ENCODE measurements around the gene LSM7. TPM values are rescaled to one million over a fixed set of nuclear protein-coding genes. Genes with fewer than 3 reads are reported as not detected.

LSM7 gene
- total RNA-seq, 2 experiments from 2014 or later: 164 to 321 TPM

DNA sequence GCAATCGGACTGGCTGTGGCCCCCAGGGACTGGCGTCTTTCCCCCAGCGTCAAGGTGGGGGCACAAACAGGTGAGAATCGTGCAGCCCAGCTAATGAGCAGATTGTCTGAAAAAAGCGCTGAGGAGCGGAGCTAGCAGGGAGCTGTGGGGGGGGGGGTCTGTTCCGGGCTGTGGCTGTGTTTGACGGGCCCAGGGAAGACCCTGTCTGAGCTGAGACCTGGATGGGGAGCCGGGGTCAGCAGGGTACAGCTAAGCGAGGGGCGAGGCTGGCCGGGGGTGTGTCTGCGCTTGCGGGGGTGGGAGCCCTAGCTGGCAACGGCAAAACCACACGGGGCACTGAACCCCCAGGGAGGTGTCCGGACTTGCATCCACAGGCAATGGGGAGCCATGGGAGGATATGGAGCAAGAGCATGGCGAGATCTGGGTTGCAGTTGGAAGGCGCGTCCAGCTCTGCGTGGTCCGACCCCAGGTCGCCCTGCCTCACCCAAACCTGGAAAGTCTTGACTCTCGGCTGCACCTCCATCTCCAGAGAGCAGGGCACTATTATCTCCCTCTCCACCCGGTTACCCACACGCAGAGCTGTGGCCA lies 25.1 kb downstream of the LSM7 start:
- no peaks in the 10 kb centered on the region for H4K20me1 ChIP-seq (ENCODE audit: insufficient read depth, low read length)
- H3K79me2 ChIP-seq (ENCODE audit: insufficient read depth, low read depth, low read length): no peaks in the 10 kb centered on the region
- DNase-seq (ENCODE audit: low spot score): no peak
- no peak overlapping the region for H3K4me2 ChIP-seq (ENCODE audit: low read length)
- intact Hi-C loops (cut with micrococcal nuclease; ENCODE audit: unreplicated experiment): no loop called here
- no peak overlapping the region for H3K27ac ChIP-seq (ENCODE audit: low read depth, low read length, poor library complexity, severe bottlenecking)
- no peak overlapping the region for H2AFZ ChIP-seq (ENCODE audit: low read length)
- no TSS peak for BruUV-seq (replicated peaks)
- H3K36me3 ChIP-seq (ENCODE audit: insufficient read depth, low read length): no peaks in the 10 kb centered on the region
- H3K9me3 ChIP-seq (ENCODE audit: low read length): no peaks in the 10 kb centered on the region
- no peak overlapping the region for H3K4me3 ChIP-seq (ENCODE audit: low read depth, low read length, poor library complexity, severe bottlenecking)
- H3K9me2 ChIP-seq (ENCODE audit: insufficient read depth, low read length): no peaks in the 10 kb centered on the region
- ChIA-PET POLR2A (no interaction called here), CTCF (ENCODE audit: unreplicated experiment) (no interaction called here)
- H3K4me1 ChIP-seq (ENCODE audit: insufficient read depth, low read length, poor library complexity, severe bottlenecking): peaks cover 10% of the 10 kb centered on the region
- TF ChIP-seq, protein P1, sequence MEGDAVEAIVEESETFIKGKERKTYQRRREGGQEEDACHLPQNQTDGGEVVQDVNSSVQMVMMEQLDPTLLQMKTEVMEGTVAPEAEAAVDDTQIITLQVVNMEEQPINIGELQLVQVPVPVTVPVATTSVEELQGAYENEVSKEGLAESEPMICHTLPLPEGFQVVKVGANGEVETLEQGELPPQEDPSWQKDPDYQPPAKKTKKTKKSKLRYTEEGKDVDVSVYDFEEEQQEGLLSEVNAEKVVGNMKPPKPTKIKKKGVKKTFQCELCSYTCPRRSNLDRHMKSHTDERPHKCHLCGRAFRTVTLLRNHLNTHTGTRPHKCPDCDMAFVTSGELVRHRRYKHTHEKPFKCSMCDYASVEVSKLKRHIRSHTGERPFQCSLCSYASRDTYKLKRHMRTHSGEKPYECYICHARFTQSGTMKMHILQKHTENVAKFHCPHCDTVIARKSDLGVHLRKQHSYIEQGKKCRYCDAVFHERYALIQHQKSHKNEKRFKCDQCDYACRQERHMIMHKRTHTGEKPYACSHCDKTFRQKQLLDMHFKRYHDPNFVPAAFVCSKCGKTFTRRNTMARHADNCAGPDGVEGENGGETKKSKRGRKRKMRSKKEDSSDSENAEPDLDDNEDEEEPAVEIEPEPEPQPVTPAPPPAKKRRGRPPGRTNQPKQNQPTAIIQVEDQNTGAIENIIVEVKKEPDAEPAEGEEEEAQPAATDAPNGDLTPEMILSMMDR (conservative IDR thresholded peaks at IDR 0.05; ENCODE audit: low read length): no peak
- TF ChIP-seq EZH2phosphoT487 (IDR thresholded peaks at IDR 0.05; ENCODE audit: borderline replicate concordance, low read depth, low read length): no peak

DNA sequence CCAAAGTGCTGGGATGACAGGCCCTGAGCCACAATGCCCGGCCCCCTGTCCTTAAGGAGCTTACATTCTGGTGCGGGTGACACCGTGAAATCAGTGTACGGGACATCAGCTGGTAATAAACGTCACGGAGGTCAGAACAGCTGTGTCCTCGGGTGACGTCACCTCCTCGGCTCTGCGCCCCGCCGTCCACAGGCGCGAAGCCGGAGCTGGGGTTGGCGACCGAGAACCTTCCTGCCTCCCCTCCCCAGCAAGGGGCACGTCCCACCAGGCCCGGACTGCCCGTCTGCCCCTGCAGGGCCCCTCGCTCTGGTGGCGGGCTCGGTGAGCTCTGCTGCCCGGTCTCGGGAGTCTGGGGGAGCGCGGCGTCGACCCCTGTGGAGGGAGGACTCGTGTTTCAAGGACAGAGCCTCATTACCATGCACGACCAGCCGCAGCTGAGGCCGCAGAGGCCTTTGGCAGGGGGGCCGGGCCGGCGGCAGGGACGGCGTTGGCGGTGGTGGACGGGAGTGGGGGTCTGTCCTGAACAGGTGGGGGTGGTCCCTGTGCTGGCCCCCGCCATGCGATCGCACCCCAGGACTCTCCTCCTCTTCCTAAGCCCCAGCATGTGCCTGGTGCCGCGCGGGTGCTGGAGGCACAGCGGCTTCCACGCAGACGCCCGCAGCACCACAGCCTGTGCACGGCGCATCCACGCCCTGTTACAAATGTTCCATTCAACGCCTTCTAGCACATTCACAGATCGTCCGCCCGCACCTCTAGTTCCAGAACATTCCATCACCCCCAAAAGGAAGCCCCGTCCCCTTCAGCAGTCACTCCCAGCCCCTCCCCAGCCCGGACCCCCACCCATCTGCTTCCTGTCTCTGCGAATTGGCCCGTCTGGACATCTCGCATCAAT lies 25.8 kb downstream of the LSM7 start:
- no peaks in the 10 kb centered on the region for H3K9me3 ChIP-seq (ENCODE audit: low read length)
- ChIA-PET POLR2A (interaction anchor here (0.8 kb wide), 1 partner anchor 15 kb away, joined by 5 read pairs; no protein-coding TSS in a partner anchor), CTCF (ENCODE audit: unreplicated experiment) (no interaction called here)
- no peaks in the 10 kb centered on the region for H3K36me3 ChIP-seq (ENCODE audit: insufficient read depth, low read length)
- H4K20me1 ChIP-seq (ENCODE audit: insufficient read depth, low read length): no peaks in the 10 kb centered on the region
- H3K4me2 ChIP-seq (ENCODE audit: low read length): no peak overlapping the region
- H3K4me3 ChIP-seq (ENCODE audit: low read depth, low read length, poor library complexity, severe bottlenecking): no peak overlapping the region
- peaks cover 10% of the 10 kb centered on the region for H3K4me1 ChIP-seq (ENCODE audit: insufficient read depth, low read length, poor library complexity, severe bottlenecking)
- no peak overlapping the region for H2AFZ ChIP-seq (ENCODE audit: low read length)
- TF ChIP-seq, protein P1 (conservative IDR thresholded peaks at IDR 0.05; ENCODE audit: low read length): no peak
- TF ChIP-seq EZH2phosphoT487 (IDR thresholded peaks at IDR 0.05; ENCODE audit: borderline replicate concordance, low read depth, low read length): no peak
- H3K27ac ChIP-seq (ENCODE audit: low read depth, low read length, poor library complexity, severe bottlenecking): no peak overlapping the region
- no peaks in the 10 kb centered on the region for H3K9me2 ChIP-seq (ENCODE audit: insufficient read depth, low read length)
- no peak for DNase-seq (ENCODE audit: low spot score)
- H3K79me2 ChIP-seq (ENCODE audit: insufficient read depth, low read depth, low read length): no peaks in the 10 kb centered on the region
- BruUV-seq (replicated peaks): no TSS peak
- intact Hi-C loops (cut with micrococcal nuclease; ENCODE audit: unreplicated experiment): no loop called here

DNA sequence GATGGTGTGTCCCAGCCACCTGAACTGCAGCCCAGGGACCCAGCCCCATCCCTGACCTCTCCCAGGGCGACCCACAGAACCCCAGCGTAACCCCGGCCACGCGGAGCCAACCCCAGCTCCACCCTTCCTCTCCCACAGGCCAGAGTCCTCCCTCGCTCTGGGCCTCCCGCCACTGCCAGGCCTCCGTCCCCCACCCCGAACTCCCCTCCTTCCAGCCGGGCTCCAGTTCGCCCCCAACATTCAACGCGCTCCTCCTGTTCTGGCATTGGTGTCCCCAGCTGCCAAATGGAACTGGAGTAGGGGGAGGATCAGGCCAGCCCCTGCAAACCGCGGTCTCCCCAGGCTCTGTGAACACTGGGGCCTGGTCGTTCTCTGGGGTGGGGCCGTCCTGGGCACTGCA lies 27.9 kb downstream of the LSM7 start:
- Histone ChIP-seq H4K20me1 (ENCODE audit: insufficient read depth, low read length) (no peaks in the 10 kb centered on the region), H3K79me2 (ENCODE audit: insufficient read depth, low read depth, low read length) (no peaks in the 10 kb centered on the region), H3K4me2 (ENCODE audit: low read length) (no peak overlapping the region), H2AFZ (ENCODE audit: low read length) (no peak overlapping the region), H3K27ac (ENCODE audit: low read depth, low read length, poor library complexity, severe bottlenecking) (no peak overlapping the region), H3K4me3 (ENCODE audit: low read depth, low read length, poor library complexity, severe bottlenecking) (no peak overlapping the region), H3K9me3 (ENCODE audit: low read length) (no peaks in the 10 kb centered on the region), H3K9me2 (ENCODE audit: insufficient read depth, low read length) (no peaks in the 10 kb centered on the region), H3K36me3 (ENCODE audit: insufficient read depth, low read length) (no peaks in the 10 kb centered on the region), H3K4me1 (ENCODE audit: insufficient read depth, low read length, poor library complexity, severe bottlenecking) (peaks cover 10% of the 10 kb centered on the region)
- CTCF ChIA-PET (ENCODE audit: unreplicated experiment): no interaction called here
- intact Hi-C loops (cut with micrococcal nuclease; ENCODE audit: unreplicated experiment): no loop called here
- TF ChIP-seq, protein P1 (conservative IDR thresholded peaks at IDR 0.05; ENCODE audit: low read length): no peak
- no peak for TF ChIP-seq EZH2phosphoT487 (IDR thresholded peaks at IDR 0.05; ENCODE audit: borderline replicate concordance, low read depth, low read length)
- no peak for DNase-seq (ENCODE audit: low spot score)
- POLR2A ChIA-PET: no interaction called here
- no TSS peak for BruUV-seq (replicated peaks)

Data from OCI-LY7 (cell line).